ENCODE results near the gene RBM19.

Gene RBM19

DNA sequence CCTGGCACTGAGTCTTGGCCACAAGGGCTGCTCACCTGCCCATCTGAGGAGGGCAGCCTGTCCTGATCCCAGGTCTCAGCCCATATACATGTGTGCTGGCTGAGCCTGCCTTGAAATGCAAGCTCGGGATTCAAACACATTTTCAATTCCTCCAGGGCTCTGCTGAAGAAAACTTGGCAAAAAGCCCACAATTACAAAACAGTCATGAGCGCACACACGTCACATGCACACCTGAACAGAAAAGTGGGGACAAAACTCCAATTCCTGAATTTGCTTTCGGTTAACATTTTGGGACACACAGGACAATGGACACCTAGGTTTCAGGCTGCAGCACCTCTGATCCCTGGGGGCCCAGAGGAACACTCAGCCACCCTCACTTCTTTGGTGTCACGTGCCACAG lies 113.9 kb downstream of the RBM19 start:
- DNase-seq: no peak
- in situ Hi-C loops (cut with MboI; ENCODE audit: low pct_unique_long_range_greater_than_20kb, low sequenced_read_pairs): no loop called here

DNA sequence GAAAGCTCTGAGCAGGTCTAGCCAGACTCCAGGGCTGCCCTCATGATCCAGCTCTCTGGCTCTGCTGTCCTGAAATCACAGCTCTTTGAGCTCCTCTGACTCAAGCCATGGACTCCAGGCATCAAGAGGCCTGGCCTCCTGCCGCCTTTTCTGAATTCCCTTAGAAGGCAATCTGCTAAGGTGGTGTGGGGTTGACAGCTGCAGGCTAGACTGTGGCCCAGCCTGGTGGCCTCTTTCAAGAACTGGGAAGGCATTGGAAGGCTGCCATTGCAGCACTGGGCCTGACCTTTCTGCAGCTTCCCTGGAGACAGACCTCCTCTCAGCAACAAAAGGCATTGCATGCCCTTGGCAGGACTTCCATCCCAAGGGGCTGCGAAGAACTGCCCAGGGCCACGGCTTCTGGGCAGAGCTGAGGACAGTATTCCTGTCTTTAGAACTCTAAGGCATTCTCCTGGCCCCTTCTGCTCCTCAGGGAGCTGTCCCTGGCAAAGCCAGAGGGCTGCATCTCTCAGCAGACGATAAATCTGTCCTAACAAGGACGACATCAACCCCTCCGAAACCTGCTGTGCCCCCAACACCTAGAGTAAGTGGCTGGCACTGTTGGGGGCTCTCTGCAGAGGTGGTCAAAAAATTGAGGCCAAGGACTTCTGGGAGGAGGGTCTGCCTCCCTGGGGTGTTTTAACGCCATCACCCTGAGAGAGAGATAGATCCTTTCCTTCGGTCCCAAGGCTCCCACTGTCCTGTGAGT lies 115.6 kb downstream of the RBM19 start:
- no peak for DNase-seq
- in situ Hi-C loops (cut with MboI; ENCODE audit: low pct_unique_long_range_greater_than_20kb, low sequenced_read_pairs): no loop called here

DNA sequence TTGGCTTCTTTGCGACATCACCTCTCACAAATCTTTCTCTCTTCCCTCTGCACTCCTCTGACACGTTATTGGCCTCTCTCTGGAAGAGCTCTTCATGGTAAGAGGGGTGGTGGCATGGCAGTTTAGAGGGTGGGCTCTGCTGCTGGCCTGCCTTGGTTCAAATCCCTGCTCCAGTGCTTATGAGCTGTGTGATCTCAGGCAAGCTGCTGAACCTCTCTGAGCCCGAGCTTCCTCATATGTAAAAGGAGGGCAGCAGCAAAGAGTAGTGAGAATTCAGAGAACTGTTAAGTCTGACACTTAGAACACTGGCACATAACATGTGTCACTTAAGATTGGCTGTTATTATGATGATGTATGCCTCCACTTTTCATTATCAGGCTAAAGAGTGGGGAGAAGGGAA lies 118.3 kb downstream of the RBM19 start:
- in situ Hi-C loops (cut with MboI; ENCODE audit: low pct_unique_long_range_greater_than_20kb, low sequenced_read_pairs): no loop called here
- no peak for DNase-seq

DNA sequence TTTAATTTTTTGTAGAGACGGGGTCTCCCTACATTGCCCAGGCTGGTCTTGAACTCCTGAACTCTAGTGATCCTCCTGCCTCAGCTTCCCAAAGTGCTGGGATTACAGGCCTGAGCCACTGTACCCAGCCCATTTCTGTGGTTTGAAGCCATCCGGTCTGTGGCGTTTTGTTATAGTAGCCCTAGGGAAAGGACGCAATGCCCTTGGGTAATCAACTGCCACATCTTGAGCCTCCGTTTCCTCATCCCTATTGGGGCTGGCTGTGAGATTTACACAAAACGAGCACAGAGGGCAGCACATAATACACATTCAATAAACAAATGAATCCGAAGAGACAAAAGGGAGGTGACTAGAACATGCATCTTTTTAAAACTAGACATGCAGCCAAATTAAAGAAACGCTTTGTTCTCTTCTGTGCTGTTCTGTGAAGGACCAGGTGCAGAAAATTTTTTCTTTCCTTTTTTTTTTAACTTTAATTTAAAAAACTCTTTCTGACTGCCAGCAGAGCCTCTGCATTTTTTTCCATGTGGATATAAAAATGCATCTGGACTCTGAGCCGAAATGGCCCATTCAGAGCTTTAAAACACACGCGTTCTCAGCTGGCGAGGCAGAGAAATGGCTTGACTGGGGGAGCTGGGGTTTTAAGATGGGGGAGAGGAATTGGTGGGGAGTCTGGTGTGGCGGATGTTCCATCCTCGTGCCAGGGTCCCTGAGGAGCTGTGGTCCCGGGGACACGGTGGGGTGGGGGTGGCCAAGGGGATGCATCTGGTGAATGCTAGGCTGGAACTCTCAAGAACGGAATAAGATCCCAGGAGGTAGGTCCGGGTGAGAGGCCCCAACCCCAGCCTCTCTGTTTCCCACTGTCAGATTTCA lies 119.0 kb downstream of the RBM19 start:
- in situ Hi-C loops (cut with MboI; ENCODE audit: low pct_unique_long_range_greater_than_20kb, low sequenced_read_pairs): no loop called here
- DNase-seq: no peak

DNA sequence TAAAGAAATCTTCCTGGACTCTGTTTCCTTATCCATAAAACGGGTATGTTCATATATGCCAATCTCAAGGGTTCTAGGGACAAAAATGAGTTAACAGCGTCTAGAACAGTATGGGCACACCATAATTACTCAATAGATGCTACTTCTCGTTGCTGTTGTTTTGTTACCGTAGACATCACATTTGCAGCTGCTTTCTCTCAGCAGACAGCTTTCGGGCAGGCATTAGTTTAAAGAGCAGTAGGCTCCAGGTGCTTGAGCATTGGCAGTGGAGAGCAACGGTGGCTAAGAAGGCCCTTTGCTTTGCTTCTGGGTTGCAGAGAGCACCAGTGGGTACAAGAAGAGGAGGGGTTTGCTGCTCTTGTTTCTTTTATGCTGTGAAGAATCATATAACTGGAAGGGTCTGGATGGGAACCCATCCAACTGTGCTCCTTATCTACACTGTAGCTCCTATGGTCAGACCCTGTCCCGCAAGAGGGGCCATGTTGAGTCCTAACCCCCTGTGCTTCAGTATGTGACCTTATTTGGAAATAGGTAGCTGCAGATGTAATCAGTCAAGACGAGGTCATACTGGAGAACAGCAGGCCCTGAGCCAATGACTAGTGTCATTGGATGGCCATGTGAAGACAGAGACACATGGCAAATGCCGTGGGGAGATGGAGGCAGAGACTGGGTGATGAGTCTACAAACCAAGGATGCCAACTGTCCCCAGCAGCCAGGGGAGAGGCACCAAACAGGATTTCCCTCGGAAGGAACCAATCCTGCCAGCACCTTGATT lies 120.0 kb downstream of the RBM19 start:
- in situ Hi-C loops (cut with MboI; ENCODE audit: low pct_unique_long_range_greater_than_20kb, low sequenced_read_pairs): no loop called here

DNA sequence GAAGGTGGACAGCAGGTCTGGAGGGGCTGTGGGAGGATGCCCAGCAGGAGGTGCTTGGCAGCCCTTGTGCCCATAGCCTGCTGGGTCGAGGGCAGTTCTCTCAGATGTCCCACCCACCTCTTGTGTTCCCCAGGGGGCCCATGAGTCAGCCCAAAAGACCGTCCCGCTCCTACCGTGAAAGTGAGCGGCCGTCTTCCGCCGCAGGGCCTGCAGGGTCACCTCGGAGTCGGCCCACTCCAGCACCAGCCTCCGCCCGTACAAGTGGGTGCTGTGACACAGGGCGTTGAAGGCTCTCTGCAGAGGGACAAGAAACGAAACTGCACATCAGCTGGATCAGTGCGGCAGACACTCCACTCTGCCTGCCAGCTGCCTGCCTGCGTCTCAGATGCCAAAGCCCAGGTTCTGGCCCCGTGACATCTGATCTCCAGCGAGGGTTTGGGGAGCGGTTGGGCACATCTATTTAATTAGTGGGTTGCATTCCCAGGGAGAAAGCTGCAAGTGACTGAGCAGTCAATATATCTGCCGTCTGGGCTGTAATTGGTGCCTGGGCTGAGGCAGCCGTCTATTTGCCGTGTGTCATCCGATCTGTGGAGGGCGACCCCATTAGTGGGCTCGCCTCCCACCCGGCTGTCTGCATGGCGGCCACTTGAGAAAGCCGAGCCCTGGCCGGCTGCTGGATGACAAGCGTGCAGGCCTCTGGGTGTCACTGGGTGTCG lies 121.5 kb downstream of the RBM19 start:
- in situ Hi-C loops (cut with MboI; ENCODE audit: low pct_unique_long_range_greater_than_20kb, low sequenced_read_pairs): no loop called here
- DNase-seq: no peak

More for the DNA sequence above, 120.0 kb downstream of the RBM19 start:
- DNase-seq: no peak

DNA sequence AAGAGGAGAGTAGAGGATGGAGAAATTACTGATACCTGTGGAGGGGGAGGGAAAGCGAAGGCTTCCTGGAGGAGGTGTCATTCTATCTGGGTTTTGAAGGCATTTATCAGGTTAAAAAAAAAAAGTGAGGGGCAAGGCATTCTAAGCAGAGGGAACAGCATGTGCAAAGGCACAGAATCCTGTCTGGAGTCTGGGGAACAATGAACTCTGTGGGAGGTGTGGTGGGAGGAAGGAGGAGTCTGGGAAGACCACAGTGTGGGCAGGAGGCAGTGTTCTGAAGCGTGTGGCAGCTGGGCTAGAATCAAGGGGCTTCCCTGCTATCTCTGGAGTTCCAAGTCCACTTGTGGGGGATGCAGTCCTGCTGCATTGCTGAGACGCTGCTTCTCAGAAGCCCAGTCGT lies 123.4 kb downstream of the RBM19 start:
- in situ Hi-C loops (cut with MboI; ENCODE audit: low pct_unique_long_range_greater_than_20kb, low sequenced_read_pairs): no loop called here
- no peak for DNase-seq

DNA sequence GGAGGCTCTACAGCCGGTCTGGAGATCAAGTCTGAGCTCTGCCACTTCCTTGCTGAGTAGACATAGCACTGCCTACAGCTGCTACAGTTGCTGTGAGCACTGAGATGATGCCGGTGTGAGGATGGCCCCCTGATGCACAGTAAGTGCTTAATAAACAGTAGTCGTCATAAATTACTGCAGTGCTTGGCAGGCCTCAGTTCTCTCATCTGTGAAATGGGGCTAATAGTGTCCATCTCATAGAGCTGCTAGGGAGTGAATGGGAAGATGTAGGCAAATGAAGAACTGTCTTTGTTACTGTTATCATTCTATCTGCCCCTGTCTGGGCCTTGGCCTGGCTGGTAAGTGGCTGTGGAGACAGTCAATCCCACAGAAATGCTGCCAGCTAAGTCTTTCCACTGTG lies 124.3 kb downstream of the RBM19 start:
- in situ Hi-C loops (cut with MboI; ENCODE audit: low pct_unique_long_range_greater_than_20kb, low sequenced_read_pairs): no loop called here
- DNase-seq: no peak

DNA sequence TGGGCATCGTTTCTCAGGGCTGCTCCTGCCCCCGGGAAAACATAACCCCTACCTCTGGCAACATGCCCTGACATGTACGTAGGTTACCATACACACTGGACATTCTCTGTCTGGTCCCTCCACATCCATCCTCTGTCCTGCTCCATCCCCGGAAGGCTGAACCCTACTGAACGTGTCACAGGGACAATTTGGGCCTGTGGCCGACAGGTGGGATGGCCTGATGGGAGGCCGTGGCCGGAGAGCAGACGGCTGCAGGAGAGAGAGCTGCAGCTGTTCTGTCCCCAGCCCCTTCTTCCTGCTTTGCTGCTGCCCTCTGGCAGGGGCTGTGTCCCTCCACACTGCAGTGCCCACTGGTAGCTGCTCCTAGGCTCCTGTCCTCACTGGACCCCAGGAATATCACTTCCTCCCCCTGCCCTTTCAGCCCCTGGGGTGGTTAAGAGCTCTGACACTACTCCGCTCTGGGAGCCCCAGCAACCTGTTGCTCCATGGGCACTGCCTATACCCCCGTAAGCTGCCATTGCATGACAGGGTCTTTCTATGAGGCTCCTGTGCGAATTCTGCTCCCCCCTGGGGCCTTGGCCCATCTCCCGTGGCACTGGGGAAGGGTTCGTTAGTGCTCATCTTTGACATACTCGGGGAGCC lies 125.6 kb downstream of the RBM19 start:
- in situ Hi-C loops (cut with MboI; ENCODE audit: low pct_unique_long_range_greater_than_20kb, low sequenced_read_pairs): no loop called here

DNA sequence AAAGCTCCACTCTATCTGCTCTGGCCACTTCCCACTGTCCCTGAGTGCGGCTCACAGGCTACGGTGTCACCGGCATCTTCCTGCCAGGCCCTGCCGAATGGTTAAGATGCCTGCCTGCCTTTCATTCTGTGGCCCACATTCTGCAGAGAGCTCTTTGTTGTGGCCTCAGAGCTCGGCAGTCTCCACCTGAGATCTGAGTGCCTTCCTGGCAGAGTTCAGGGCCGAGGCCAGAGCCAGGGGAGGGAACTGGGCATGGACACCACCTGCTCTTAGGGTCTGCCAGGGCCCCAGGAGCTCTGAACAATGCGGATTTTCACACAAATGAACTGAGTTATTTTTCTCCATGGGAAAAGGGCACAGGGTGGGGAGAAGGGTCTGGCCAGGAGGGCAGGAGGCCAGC lies 127.2 kb downstream of the RBM19 start:
- no peak for DNase-seq
- in situ Hi-C loops (cut with MboI; ENCODE audit: low pct_unique_long_range_greater_than_20kb, low sequenced_read_pairs): no loop called here

More for the DNA sequence above, 125.6 kb downstream of the RBM19 start:
- DNase-seq: no peak

DNA sequence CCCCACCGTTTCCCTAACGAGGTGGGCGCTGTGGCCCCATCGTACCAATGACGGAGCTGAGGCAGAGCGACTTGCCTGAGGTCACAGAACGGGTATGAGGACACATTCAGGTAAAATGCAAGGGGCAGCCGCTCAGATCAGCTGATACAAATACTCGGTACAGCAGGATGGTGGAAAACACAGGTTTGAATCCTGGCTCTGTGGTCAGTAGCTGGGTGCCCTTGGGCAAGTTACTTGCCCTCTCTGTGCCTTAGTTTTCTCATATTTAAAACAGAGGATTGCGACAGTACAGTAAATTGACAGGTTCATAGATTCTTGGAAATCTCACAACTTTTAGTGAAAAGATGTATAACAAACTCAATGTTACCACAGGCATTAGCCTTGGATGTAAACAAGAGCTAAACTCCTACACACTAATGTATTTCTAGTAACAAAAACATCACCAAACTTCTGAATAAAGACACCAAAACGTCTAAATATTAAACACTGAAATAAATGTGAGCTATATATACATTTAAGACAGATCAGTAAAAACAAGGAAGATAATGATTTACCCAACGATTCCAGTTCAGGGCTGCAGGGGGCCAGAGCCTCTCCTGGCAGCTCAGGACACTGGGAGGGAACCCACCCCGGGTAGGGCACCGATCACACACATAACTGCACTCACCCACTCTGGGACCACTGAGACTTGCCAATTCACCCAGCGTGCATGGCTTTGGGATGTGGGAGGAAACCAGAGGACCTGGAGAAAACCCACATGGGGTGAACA lies 128.4 kb downstream of the RBM19 start:
- in situ Hi-C loops (cut with MboI; ENCODE audit: low pct_unique_long_range_greater_than_20kb, low sequenced_read_pairs): no loop called here
- DNase-seq: no peak

DNA sequence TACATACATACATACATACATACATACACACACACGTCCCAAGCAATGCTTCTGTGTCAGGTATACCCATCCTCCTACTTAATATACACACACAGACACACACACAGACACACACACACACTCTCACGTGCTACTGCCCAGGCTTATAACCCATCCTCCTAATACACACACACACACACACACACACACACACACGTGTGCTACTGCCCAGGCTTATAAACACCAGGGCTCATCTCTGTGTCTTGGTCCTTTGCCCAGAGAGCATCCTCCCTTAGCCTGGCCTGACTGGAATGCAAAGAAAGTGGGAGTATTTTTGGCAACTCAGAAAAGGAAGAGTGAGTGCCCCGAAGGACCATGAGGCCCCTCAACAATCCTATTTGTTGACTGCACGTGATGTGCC lies 129.0 kb downstream of the RBM19 start:
- in situ Hi-C loops (cut with MboI; ENCODE audit: low pct_unique_long_range_greater_than_20kb, low sequenced_read_pairs): no loop called here
- no peak for DNase-seq

DNA sequence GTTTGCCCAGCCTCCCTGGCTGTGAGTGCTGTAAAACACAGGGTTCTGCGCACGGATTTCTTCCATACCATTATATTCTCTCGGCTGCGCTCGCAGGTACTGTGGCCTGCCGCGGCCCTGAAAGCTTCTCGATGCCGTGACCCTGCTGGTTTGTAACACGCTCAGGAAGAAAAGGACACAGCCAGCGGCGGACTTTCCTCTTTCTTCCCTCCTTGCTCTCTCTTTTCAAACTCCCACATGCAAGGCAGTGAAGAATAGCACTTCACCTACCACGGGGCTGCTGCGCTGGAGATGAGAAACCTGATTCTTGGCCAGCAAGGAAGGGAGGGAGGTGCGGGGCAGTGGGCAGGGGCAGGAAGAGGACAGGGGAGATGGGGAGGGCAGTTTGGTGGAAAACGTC lies 130.2 kb downstream of the RBM19 start:
- in situ Hi-C loops (cut with MboI; ENCODE audit: low pct_unique_long_range_greater_than_20kb, low sequenced_read_pairs): no loop called here
- no peak for DNase-seq

DNA sequence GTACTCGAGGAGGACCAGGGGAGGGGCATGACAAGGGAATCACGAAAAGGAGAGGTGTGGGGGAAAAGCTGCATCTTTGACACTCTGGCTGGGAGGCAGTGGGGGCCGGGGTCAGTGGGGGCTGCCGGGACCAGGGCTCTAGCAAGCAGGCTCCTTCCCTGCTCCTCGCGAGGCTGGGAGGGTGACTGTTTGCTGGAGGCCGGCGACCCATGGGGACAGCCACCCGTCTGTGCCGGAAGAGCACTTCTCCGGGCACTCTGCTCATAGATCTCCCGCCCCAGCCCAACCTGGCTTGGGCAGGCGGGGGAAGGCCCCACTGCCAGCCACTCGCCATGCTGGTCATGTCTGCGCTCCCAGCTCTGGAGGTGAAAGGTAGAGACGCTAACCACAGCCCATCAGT lies 130.7 kb downstream of the RBM19 start:
- in situ Hi-C loops (cut with MboI; ENCODE audit: low pct_unique_long_range_greater_than_20kb, low sequenced_read_pairs): no loop called here

DNA sequence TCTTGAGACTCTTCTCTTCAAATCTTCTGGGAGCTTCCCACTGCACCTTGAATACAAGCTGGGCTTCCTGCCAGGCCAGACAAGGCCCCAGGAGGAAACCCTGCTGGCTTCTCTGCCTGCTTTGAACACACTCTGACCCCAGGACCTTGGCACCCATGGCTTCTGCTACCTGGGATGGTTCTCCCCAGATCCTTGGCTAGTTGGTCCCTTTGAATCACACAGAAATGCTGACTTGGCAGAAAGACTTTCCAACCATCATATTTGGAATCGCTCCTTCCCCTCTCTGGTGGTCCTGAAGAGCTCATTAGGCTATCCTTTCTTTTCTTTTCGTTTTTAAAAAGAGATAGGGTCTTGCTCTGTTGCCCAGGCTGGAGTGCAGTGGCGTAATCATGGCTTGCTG lies 132.7 kb downstream of the RBM19 start:
- no peak for DNase-seq
- in situ Hi-C loops (cut with MboI; ENCODE audit: low pct_unique_long_range_greater_than_20kb, low sequenced_read_pairs): no loop called here

More for the DNA sequence above, 130.7 kb downstream of the RBM19 start:
- DNase-seq: no peak

DNA sequence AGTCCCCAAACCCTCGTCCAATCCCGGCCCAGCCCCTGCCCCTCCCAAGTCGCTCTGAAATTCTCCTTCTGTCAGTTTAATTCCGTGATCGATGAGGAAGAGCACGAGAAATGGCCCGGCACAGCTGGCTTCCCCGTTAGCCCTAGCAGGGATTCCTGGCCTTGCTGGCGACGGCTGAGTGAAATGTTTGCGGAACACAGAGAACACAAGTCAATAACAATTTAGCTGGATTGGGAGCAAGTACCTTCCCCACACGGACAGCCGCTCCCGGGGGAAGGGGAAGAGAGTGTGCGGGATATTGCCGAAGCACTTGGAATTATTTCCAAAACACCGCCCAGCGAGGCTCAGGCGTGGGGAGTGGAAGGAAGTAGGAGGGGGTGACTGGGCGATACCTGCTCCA lies 134.6 kb downstream of the RBM19 start:
- in situ Hi-C loops (cut with MboI; ENCODE audit: low pct_unique_long_range_greater_than_20kb, low sequenced_read_pairs): no loop called here
- DNase-seq: no peak

DNA sequence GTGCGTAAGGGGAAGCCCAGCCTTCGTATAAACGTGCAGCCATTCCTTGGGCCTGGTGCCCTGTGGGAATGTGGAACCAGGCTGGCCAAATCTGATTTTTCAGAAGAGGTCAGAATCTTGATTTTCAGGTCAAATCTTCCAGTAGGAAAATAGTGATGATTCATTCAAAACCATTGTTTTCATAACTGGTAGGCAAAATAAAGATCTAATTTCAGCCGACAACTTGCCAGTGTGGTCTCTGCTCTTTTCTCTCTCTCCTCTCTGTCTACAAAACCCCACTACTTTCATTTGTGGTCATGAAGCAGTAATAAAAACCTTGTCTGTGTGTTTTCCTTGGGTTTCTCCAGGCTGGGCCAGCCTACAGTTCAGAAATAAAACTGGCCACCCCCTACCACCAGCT lies 135.1 kb downstream of the RBM19 start:
- in situ Hi-C loops (cut with MboI; ENCODE audit: low pct_unique_long_range_greater_than_20kb, low sequenced_read_pairs): no loop called here
- DNase-seq: no peak

DNA sequence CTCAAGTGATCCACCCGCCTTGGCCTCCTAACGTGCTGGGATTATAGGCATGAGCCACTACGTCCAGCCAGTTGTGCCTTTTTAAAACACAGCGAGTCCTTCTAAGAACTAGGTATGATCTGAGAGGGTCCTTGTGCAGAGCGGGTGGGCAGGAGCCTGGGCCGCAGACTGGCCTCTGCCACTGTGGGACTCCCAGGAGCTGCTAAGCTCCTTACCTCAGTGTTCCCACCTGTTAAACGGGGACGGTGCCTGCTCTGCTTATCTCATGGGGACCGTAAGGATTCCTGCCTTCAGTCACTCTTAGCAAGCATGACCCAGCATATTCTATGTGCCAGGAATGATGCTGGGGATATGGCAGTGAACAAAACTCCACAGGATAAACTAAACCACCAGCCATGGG lies 136.9 kb downstream of the RBM19 start:
- in situ Hi-C loops (cut with MboI; ENCODE audit: low pct_unique_long_range_greater_than_20kb, low sequenced_read_pairs): no loop called here
- DNase-seq: no peak

Data from KBM-7 (cell line).